Stimulated activated CD8-positive, alpha-beta memory T cell treated with anti-CD3 and anti-CD28 coated beads, Interleukin-4, amount 100 ng/mL, for 4 hours (primary cell): ENCODE data around the gene FRAS1.

Experiments used
- DNase-seq, 2 donors: peaks; one replicate each; pipeline ENCODE4 v3.0.0-alpha.2; 2020; ENCODE audit warnings: low read depth in 2 of 2, low spot score in 1 of 2

The FRAS1 gene

DNA sequence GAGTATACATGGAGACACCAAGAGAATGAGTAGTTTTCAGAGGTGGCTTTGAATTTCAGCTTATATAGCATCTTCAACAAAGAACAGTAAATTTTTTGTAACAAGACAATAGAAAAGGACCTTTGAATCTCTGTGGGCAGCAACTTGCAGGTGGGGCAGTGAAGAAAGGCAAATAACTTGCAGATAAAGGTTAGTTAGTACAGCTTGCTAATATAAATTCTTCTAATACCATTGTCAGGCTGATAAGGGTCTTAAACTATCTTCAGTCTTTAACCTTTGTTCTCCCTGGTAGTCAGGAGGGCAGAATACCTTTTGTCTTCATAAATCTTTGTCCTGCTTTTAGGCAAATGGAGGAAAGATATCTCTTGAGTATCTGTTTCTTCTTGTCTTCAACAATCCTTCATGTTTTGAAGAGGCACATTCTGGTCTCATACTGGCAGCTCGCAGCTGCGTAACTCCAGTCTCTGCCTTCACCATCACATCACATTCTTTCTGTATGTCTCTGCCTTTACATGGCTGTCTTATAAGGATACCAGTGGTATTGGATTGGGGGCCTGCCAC is 510.5 kb downstream of the FRAS1 start:
- no peak for DNase-seq

DNA sequence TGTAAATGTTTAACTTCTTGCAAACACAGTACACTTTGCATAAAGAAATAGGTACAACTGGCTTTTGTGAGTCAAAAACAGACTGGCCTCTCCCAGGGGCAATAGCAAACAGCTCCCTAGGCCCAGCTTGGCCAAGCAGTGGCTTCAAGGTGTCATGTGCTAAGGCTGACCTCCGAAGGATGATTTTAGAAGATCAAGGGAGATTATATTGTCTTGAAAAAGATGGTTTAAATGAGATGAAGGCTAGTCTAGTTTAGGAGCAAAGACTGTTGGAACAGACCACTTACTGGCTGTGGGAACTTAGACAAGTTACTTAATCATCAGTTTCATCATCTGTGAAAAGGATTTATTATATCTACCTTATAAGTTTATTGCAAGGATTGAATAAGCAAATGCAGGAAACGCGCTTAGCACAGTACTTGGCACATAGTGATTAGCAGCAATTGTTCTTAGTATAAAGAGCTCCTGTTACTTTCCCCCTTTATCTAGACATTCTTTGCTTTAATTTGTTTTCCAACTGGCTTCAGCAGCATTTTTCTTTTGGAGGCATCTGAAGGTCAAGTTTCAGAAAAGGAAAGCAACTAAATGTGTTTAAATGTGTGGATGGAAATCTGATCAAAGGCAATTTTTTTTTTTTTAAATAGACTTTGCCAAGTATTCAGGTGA is 511.6 kb downstream of the FRAS1 start:
- no peak for DNase-seq

DNA sequence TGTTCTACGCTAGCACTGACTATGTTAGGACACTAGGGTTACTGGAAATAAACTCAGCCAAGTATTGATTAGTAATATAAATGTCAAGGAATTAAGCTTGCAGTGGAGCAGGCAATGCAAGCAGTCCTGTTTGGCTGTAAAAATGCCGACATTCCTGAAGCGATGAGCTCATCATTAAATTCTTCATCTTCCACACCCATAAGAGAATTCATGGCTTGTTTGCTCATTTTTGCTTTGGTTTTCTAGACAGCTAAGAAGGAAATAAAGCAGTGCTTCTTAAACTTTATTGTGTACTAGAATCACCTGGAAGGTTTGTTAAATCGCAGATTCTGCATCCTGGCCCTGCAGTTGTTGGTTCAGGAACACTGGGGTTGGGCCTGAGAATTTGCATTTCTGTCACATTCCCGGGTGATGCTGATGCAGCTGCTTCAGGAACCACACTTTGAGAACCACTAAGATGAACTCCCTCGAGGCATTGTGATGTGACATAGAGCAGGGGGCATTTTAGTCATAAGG is 512.2 kb downstream of the FRAS1 start:
- DNase-seq: no peak

DNA sequence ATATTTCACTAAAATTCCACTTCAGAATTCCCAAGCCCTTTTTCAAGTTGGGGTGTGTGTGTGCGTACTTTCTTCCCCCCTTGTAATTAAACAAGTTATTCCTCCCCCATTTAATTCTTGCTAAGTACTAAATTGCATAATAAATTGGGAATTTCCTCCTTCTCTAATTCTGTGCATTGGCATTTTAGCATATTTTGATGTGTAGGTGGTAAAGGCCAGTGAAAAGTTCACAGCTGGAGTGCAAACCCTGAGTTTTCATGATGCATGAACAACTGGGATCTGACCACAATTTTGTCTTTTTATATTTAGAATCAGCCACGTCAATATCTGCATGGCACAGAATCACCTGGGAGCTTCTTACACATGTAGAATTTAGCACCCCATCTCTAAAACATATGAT is 513.0 kb downstream of the FRAS1 start:
- no peak for DNase-seq

DNA sequence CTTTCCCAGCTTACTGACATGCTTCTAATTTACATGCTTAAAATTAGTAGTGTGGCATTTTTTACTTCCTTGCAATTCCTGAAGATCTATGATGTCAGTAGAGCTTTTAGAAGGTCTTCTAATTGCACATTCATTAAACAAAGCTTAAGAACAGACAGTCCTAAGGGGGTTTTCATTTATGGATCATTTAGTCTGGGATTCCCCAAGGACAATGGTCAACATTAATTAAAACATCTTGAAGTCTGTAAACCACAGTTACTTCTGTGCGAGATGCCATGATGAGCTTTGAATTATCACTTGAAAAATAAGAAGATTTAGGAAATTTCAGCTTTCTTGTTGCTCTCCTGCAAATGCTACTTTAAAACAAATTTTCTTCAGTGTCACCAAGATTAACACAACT is 514.7 kb downstream of the FRAS1 start:
- DNase-seq: no peak

DNA sequence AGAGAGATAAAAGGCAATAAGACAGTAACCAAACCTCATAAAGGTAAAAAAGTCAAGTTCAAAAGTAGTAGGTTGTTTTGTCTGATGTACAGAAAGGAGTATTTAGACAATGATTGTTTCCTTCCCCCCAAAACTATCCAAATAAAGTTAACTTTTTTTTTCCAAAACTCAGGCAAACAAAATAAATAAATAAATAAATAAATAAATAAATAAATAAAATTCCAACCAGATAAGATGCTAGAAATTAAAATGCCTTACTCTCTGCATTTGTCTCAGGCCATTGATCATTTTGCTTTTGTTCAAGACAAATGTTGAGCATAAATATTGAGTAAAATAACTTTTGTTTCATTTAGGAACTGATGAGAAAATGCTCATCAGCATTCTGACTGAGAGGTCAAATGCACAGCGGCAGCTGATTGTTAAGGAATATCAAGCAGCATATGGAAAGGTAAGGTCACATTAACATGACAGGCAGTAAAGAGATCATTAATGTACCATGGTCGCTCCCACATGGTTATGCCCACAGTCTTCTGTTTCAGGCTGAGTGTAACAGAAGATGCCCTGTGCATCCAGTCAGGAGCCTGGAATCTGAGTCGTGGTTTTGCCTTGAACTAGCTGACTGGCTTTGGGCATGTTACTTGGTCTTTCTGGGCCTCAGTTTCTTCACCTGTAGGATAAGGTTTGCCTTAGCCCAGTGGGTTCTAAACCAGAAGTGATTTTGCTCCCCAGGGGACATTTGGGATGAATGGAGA is 521.7 kb downstream of the FRAS1 start:
- no peak for DNase-seq

DNA sequence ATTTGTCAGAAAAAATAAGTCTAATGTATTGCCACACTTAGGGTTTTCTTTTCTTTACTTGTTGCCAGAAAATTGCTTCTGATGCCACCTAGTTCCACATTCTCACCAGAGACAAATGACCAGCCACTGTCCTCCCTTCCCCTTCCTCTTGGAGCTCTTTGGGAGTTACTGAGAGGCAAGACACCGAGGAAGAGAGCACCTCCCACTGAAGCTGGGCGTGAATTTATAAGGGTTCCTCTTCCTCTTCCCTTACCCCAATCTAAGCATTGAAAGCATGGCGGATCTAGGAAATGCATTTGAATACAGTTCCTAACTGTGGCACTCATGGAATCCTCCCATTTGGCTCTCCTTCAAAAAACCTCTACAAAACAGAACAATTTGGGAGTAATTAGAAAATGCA is 524.5 kb downstream of the FRAS1 start:
- DNase-seq: no peak

DNA sequence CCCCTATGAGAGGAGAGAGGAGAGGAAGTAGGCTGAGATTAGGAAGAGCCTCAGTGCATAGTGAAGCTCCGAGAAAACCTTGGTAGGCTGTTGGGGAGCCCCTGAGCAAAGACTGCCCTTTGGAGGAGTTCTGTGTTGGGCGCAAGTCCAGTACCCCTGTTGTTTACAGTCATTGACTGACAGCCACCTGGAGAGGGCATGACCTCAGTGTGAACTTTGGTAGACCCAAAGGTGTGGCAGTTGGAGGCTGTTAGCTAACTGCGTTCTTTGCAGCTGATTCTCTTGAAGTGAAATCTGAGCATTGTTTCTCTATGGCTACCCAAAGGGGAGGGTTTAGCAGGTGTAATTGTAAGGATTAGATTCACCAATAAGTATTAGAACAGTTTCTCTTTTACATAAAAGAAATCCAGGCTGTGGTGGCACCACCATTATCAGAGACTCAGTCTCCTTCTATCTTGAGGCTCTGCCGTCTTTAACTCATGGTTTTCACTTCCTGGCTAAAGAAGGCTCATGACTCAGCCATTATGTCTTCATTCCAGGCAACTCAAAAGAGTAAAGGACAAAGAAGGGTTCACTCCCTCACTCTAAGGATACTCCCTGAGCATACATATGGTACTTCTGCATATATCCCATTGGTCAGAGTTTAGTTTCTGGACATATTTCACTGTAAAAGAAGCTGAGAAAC is 527.9 kb downstream of the FRAS1 start:
- DNase-seq: no peak

DNA sequence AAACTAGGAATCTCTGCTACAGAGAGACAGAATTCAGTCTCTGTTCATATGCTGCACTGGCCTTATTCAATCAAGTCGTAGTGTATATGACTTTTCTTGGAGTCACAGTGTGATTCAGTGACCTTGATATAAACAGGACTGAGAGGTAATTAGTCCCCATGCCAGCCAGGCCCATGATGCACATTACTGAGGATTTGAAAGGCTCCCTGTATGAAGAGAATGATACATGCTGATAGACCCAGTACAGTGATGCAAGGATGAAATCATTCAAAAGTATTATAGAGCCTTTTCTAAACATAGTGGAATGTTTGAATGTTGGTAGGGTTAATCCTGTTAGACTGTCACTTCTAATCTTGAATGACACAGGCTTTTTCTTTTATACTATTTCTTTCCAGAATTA is 528.5 kb downstream of the FRAS1 start:
- DNase-seq: no peak

DNA sequence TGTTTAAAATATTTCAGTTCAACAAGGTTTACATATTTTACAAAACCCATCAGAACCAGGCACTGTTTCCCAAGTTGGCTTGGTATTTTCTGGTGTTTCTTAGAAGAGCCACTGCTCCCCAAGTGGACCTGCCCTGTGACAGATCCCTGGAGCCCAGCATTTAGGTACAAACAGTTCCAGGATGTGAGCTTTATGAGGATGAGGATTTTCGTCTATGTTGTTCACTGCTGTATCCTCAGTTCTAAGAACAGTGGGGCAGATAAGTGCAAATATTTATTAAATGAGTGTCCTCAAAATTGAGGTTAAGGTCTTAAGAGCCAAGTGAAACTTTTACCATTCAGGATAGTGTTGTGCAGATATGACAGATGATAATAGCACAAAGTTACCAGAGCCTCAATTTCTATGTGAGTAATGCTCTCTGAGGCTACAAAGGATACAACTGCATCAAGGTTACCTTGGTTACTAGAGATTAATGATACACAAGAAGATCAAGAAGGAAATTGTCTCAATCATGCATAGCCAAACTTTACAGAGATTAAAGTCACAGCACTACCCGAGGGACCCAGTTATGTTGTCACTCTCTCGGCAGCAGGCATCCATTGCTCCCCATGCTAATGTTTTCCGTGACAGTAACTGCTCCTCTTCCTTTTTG is 531.9 kb downstream of the FRAS1 start:
- no peak for DNase-seq

DNA sequence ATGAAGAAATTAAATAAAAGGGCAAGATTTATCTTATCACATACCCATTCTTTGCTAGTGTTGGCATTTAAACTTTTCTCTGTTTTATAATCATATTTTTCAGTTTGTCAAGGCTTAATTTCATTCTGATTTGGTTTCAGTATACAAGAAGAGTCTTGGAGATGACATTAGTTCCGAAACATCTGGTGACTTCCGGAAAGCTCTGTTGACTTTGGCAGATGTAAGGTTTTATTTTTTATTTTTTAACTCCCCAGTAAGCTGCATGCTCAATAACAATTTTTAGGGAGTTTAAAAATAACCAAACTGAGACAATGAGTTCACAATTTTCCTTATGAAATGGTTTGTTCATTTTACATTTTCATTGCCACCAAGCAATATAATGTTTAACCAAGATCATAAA is 534.3 kb downstream of the FRAS1 start:
- DNase-seq: no peak

DNA sequence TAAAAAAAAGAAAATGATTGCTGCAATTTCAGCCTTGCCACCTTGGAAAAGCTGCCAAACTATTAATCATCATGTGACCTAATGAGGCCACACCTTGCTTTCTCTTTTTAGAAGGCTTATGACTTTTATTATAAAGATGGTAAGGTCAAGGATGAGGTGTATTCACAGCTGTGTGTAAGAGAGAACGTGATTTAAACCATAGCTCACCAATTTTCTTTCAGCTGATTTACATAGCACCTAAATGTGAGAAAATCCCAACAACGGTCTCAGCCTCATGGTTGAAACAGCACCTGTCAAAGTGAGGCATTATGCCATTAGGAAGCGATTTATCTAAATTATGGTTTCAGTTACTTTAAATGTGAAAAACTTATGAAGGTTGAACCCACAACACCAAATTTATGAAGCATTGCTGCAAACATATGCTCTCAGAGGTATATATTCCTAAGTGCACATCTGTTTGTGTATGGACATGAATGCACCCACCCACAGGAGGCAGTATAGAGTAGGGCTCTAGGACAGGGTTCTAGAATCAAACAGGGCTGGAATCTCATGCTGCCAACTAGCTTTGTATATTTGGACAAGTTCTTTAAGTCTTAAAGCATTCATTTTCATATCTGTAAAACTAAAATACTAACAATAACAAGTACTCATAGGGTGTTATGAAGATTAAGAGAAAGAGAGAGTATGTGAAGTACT is 535.1 kb downstream of the FRAS1 start:
- no peak for DNase-seq
